SU-DHL-6 (cell line): ENCODE results near the gene GTF3C1.

Source experiments
- H2AFZ ChIP-seq: fragments of 200-600 bp; sonication (generic); 2 replicates; pipeline ENCODE4 v1.6.1; 2014; ENCODE audit warnings: low read depth, mild to moderate bottlenecking, moderate library complexity, mixed read lengths, antibody characterized with exemption, low read length; ENCODE audit not compliant: severe bottlenecking
- H3F3A ChIP-seq: fragments of 200-600 bp; shearing (Covaris generic); 2 replicates; pipeline ENCODE4 v1.6.0; 2016; ENCODE audit warnings: antibody characterized with exemption, mild to moderate bottlenecking; ENCODE audit not compliant: insufficient read depth
- H3K27ac ChIP-seq: fragments of 200-600 bp; sonication (generic); 2 replicates; pipeline ENCODE4 v1.5.1; 2016; ENCODE audit warnings: low read depth, mild to moderate bottlenecking, low read length, moderate library complexity, mixed read lengths
- H3K27me3 ChIP-seq: fragments of 200-600 bp; sonication (generic), shearing (Covaris generic); 2 replicates; pipeline ENCODE4 v1.6.0; 2014; ENCODE audit warnings: mild to moderate bottlenecking, low read length
- H3K36me3 ChIP-seq: fragments of 200-600 bp; sonication (generic); 2 replicates; pipeline ENCODE4 v1.6.1; 2014; ENCODE audit warnings: mild to moderate bottlenecking, low read length, mixed read lengths
- H3K4me2 ChIP-seq: fragments of 300-600, 200-600 bp; shearing (Covaris generic), sonication (generic); 2 replicates; pipeline ENCODE4 v1.6.0; 2014; ENCODE audit warnings: low read length, low read depth, mild to moderate bottlenecking; ENCODE audit not compliant: poor library complexity, severe bottlenecking
- H3K4me3 ChIP-seq: fragments of 200-600 bp; sonication (generic); 2 replicates; pipeline ENCODE4 v1.5.1; 2014; ENCODE audit warnings: antibody characterized with exemption, low read length, mild to moderate bottlenecking, mixed read lengths; ENCODE audit not compliant: insufficient read depth, poor library complexity, severe bottlenecking
- H3K79me2 ChIP-seq: fragments of 200-600 bp; sonication (generic); 2 replicates; pipeline ENCODE4 v1.6.1; 2014; ENCODE audit warnings: mild to moderate bottlenecking, low read length, moderate library complexity; ENCODE audit not compliant: insufficient read depth
- H3K9ac ChIP-seq: fragments of 200-600 bp; sonication (generic); 2 replicates; pipeline ENCODE4 v1.7.0; 2014; ENCODE audit warnings: mild to moderate bottlenecking, low read length
- H3K9me2 ChIP-seq: fragments of 200-600 bp; sonication (generic); replicated peaks from 2 replicates; pipeline ENCODE4 v1.6.1; 2014; ENCODE audit warnings: low read length; ENCODE audit not compliant: insufficient read depth
- H3K9me3 ChIP-seq: fragments of 200-600 bp; sonication (generic); 2 replicates; pipeline ENCODE4 v1.6.1; 2014; ENCODE audit warnings: low read length, mixed read lengths; ENCODE audit not compliant: insufficient read depth
- H4K20me1 ChIP-seq: fragments of 200-600 bp; sonication (generic); 2 replicates; pipeline ENCODE4 v1.6.1; 2014; ENCODE audit warnings: low read depth, mild to moderate bottlenecking, antibody characterized with exemption, low read length, moderate library complexity, mixed read lengths
- CTCF ChIP-seq: fragments of 200-600 bp; sonication (generic); IDR thresholded peaks from one replicate; pipeline ENCODE4 v1.5.1; 2017; ENCODE audit warnings: antibody characterized with exemption, mild to moderate bottlenecking, low read length, moderate library complexity; ENCODE audit not compliant: insufficient read depth, poor library complexity, severe bottlenecking
- EZH2phosphoT487 ChIP-seq: fragments of 200-600 bp; sonication (generic), shearing (Covaris generic); conservative IDR thresholded peaks from 2 replicates; pipeline ENCODE4 v1.6.1; 2018; ENCODE audit warnings: mild to moderate bottlenecking, antibody characterized with exemption, low read length, moderate library complexity, mixed read lengths

GTF3C1 gene

GRCh38 chr16:27481282-27481934, 68.3 kb downstream of the GTF3C1 start:
- H3K27me3 ChIP-seq: no peaks in the 10 kb centered on the region
- no peak overlapping the region for H3K9ac ChIP-seq
- H3K79me2 ChIP-seq: no peaks in the 10 kb centered on the region
- no peak overlapping the region for H3K4me2 ChIP-seq
- no peak for TF ChIP-seq EZH2phosphoT487
- TF ChIP-seq CTCF: no peak
- no peaks in the 10 kb centered on the region for H3K9me2 ChIP-seq
- no peaks in the 10 kb centered on the region for H3F3A ChIP-seq
- no peaks in the 10 kb centered on the region for H3K9me3 ChIP-seq
- no peaks in the 10 kb centered on the region for H4K20me1 ChIP-seq
- no peak overlapping the region for H3K4me3 ChIP-seq
- no peak overlapping the region for H3K27ac ChIP-seq
- H3K36me3 ChIP-seq: peaks cover 3% of the 10 kb centered on the region; the same call in 1 of the 2 replicates
- no peak overlapping the region for H2AFZ ChIP-seq

GRCh38 chr16:27480761-27481160, 69.0 kb downstream of the GTF3C1 start:
- H3K9me2 ChIP-seq: no peaks in the 10 kb centered on the region
- H2AFZ ChIP-seq: no peak overlapping the region
- no peaks in the 10 kb centered on the region for H3F3A ChIP-seq
- no peaks in the 10 kb centered on the region for H3K9me3 ChIP-seq
- H4K20me1 ChIP-seq: no peaks in the 10 kb centered on the region
- TF ChIP-seq EZH2phosphoT487 (no peak), CTCF (no peak)
- H3K9ac ChIP-seq: no peak overlapping the region
- H3K36me3 ChIP-seq: peaks cover 3% of the 10 kb centered on the region; the same call in 1 of the 2 replicates
- H3K4me3 ChIP-seq: no peak overlapping the region
- no peaks in the 10 kb centered on the region for H3K27me3 ChIP-seq
- no peak overlapping the region for H3K27ac ChIP-seq
- H3K4me2 ChIP-seq: no peak overlapping the region
- H3K79me2 ChIP-seq: no peaks in the 10 kb centered on the region

DNA sequence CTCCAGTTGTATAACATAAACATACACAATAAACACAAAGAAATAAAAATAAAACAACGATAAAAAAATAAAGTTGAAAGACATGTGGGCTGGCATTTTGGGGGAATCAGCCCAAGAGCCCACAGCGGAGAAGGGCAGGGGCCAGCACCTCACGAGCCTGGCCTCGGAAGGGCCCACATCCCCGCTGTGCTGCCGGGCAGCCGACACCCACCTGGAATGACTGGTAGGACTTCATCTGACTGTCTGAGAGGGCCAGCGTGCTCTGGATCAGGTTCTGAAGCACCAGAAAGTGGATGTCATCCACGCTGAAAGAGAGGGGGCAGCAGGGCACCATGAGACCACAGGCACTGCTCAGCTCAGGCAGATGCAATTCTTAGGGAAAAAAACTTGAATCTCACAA, 73.5 kb downstream of the GTF3C1 start:
- Histone ChIP-seq H3K4me3 (no peak overlapping the region), H3K9me3 (no peaks in the 10 kb centered on the region), H3K27ac (no peak overlapping the region), H3K27me3 (no peaks in the 10 kb centered on the region), H3K4me2 (no peak overlapping the region), H4K20me1 (no peaks in the 10 kb centered on the region), H3K79me2 (no peaks in the 10 kb centered on the region), H3F3A (no peaks in the 10 kb centered on the region), H3K9ac (no peak overlapping the region), H2AFZ (no peak overlapping the region), H3K9me2 (no peaks in the 10 kb centered on the region), H3K36me3 (peaks cover 3% of the 10 kb centered on the region; the same call in 1 of the 2 replicates)
- TF ChIP-seq EZH2phosphoT487 (no peak), CTCF (no peak)
